NCI-H1930 (cell line): ENCODE measurements around the gene MUCL3.
"Not testable (repeated sequence)": the region's sequence is repeated elsewhere in the genome, so short reads cannot be mapped to it uniquely, and the experiment has no call there.

ENCODE experiments used
- DNase-seq, 2 experiments: peaks; one replicate each; lab custom pipeline; 2025; lab: John Stamatoyannopoulos, UW

MUCL3 gene

GRCh38 chr6:30939473-30939872, 1.3 kb upstream of the MUCL3 start:
- no peak for DNase-seq

GRCh38 chr6:30942338-30943060, 1.7 kb downstream of the MUCL3 start:
- no peak for DNase-seq

GRCh38 chr6:30944051-30944450, 3.3 kb downstream of the MUCL3 start:
- DNase-seq: no peak

DNA sequence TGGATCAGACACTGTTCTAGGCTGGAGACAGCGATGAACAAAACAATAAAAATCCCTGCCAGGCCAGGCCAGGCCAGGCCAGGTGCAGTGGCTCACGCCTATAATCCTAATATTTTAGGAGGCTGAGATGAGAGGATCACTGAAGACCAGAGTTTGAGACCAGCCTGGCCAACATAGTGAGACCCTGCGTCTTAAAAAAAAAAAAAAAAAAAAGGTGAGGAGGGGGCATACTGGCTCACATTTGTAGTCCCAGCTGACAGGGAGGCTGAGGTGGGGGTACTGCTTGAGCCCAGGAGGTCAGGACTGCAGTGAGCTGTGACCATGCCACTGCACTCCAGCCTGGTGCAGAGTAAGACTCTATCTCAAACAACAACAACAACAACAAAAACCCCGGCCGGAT, 4.5 kb downstream of the MUCL3 start:
- no peak for DNase-seq

GRCh38 chr6:30947231-30947630, 6.5 kb downstream of the MUCL3 start:
- no peak for DNase-seq

GRCh38 chr6:30948811-30949210, 8.0 kb downstream of the MUCL3 start:
- no peak for DNase-seq

DNA sequence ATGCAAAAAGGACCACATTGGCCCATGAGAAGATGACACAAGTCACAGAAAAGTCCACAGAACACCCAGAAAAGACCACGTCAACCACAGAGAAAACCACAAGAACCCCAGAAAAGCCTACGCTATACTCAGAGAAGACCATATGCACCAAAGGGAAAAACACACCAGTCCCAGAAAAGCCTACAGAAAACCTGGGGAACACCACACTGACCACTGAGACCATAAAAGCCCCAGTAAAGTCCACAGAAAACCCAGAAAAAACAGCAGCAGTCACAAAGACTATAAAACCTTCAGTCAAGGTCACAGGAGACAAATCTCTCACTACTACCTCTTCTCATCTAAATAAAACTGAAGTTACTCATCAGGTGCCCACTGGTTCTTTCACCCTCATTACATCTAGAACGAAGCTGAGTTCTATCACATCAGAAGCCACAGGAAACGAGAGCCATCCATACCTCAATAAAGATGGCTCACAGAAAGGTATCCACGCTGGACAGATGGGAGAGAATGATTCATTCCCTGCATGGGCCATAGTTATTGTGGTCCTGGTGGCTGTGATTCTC, 11.2 kb downstream of the MUCL3 start:
- DNase-seq: no peak

DNA sequence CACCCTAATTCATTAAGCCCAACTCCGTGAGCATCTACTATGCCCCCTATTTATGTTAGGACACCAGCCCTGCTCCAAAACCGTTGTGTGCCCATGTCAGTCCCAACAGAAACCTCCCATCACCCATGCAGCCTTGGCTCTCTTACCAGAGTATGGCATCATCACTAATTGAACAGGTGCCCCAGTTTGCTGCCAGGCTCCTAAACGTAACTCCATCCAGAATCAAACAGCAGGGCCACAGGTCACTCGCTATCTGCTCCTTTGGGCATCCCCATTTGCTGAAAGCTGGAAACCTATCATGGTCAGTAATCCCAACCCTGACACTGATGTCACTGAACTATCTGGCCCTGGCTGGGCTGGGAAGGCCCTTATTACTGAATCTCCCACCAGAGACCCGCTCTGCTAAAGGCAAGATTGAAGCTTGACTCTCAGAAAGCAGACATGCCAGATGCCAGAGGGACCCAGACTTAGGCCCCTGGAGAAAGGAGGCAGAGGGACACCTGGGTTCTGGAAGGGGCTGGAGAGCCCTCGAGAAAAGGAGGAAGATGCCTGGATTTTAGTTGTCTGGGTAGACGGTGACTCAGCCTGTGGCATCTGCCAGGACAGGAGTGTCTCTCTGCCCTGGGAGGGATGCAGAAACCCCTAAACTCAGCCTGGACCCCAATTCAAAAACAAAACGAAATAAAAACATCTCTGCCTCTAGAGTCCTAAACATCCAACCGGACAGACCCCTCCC, 14.0 kb downstream of the MUCL3 start:
- DNase-seq: no peak

DNA sequence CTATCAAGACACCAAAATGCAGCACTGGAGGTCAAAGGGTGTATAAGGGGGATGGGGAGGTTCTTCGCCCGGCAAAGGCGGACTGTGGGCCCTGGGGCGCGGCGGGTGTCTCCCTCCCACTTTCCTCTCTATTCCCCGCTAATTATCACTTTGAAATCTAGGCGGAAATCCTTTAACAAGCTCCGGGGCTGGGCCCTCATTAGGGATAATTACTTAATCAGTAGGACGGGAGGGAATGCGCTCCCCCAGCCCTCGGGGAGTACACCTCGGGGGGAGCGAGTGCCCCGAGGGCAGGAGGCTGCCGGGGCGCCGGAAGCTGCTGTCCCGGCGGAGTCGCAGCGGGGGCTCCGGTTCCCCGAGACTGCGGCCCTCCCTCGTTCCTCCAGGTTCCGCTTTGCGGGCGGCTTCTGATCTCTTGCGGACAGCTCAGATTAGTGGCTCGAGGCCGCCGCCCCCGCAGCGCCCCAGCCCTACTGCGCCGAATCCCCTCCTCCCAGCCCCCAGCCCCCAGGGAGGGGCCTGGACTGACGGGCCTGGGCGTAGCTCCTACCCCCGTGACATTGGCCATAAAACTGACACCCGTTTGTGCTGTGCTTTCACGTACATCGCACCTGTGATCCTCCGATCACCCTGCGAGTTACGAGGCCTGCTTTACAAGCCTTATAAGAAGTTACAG, 14.7 kb downstream of the MUCL3 start:
- DNase-seq: no peak

DNA sequence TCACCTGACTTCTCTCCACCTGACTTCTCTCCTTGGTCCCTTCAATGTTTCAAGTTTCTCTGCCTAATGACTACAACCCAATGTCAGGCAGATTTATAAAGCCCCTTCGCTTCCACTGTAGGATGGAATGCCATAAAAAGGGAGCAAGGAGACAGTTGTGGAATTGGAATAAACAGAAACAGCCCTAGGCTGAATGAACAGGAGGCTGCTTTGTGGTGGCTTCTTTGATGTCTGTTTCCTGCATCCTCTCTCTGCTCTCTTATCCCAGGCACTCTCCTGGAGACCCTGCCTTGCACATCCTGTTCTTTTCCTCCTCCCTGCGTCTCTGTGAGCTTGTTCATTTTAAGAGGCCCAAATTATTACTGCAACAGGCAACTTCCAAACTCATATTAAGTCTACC, 16.9 kb downstream of the MUCL3 start:
- DNase-seq: no peak

DNA sequence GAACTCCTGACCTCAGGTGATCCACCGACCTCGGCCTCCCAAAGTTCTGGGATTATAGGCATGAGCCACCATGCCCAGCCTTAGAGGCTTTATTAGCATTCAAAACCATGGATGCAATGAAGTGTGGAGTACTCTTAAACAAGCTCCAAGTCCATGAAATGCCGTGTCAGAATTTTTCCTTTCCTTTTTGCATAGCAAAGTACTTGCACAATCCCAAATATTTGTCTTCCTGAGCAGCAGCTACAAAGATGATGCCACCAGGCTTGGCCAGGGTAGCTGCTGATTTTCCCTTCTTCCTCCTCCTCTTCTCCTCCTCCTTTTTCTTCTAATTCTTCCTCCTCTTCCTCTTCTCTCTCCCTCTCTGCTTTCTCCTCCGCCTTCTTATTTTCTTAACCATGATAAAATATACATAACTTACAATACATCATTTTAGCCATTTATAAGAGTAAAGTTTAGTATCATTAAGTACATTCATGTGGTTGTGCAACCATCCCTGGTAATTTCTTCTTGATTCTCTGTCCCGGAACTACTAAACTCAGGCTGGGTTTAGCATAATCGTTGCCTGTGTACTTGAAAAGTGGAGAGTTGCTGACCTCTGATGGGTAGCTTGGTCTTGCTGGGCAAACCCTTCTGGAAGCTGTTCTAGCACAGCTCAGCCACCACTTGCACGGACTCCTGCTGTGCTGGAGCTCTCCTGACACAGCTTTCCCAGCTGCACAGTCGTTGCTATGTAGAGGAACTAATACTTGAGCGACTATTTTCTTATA, 20.3 kb downstream of the MUCL3 start:
- no peak for DNase-seq

DNA sequence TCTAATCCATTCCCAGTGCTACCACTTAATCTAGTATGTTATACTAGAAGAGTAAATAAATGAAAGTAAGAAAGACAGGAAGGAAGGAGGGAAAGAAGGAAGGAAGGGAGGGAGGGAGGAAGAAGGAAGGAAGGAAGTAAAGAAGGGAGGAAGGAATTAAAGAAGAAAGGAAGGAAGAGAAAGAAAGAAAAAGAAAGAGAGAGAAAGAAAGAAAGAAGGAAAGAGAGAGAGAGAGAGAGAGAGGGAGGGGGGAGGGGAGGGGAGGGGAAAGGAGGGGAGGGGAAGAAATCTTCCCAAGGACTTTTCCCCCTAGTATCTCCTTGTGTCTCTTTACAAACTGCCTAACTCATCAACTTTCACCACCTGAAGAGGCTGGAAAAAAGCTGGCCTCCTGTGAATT, 21.9 kb downstream of the MUCL3 start:
- DNase-seq: no peak

DNA sequence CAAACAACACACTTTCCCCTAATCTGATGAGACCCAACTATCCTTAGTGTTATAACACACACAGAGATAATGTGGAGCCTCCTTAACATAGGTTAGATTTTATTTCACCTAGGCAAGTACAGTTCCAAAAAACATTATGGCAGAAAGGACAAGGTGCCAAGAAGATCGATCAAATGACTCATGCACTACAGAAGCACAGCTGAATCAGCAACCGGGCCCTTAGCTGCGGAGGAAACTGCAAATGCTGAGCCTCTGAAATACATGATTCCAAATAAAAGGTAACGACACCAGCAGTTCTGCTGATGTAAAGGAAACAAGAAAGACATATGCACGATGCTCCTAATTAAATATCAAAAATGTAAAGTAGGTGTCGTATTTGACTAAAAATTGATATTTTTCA, 22.9 kb downstream of the MUCL3 start:
- no peak for DNase-seq

DNA sequence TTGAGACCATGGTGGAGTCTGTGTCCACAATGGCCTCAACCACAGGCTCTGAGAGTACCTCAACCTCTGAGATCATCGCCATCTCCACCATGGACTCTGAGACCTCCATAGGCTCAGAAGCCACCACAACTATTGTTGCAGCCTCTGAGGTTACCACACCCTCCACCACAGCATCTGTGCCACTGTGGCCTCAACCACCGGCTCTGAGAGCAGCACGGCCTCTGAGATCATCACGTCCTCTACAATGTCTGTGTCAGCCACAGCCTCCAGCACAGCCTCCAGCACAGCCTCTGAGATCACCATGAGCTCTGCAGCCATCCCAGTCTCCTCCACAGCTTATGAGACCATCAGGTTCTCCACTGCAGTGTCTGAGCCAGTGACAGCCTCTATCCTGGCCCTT, 23.3 kb downstream of the MUCL3 start:
- DNase-seq: no peak

GRCh38 chr6:30965140-30965601, 24.4 kb downstream of the MUCL3 start:
- no peak for DNase-seq

GRCh38 chr6:30966154-30966553, 25.4 kb downstream of the MUCL3 start:
- no peak for DNase-seq

DNA sequence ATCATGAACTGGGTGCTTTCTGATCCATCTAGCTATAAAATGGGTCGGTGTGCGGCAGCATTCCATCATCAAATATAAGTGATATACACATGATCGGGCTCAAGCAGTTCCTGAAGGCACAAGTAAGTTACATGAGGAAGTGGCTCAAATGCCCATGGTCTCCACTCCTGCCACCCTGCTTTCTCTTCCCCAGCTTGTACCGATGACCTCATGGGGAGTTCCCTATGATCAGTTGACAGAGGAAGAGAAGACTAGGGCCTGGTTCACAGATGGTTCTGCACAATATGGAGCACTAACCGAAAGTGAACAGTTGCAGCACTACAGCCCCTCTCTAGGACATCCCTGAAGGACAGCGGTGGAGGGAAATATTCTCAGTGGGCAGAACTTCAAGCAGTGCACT, 28.4 kb downstream of the MUCL3 start:
- DNase-seq: not testable (repeated sequence)

GRCh38 chr6:30970946-30971345, 30.2 kb downstream of the MUCL3 start:
- DNase-seq: no peak

DNA sequence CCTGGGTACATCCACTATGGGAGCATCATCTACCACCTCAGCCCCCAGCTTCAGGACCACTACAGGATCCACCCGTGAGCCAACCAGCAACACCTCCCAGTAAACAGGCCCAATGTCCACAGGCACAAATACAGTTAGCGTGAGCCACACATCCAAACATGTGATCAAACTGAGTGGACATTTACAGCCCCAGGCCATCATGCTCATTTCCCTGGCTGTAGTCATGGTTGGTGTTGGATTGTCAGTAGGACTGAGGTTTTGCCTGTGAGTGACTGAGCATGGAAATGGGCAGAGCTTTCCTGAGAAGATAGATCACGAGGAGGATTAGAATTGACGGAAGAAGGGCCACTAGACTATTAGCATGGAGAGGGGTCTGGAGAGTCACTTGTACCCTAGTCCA, 32.0 kb downstream of the MUCL3 start:
- DNase-seq: no peak

DNA sequence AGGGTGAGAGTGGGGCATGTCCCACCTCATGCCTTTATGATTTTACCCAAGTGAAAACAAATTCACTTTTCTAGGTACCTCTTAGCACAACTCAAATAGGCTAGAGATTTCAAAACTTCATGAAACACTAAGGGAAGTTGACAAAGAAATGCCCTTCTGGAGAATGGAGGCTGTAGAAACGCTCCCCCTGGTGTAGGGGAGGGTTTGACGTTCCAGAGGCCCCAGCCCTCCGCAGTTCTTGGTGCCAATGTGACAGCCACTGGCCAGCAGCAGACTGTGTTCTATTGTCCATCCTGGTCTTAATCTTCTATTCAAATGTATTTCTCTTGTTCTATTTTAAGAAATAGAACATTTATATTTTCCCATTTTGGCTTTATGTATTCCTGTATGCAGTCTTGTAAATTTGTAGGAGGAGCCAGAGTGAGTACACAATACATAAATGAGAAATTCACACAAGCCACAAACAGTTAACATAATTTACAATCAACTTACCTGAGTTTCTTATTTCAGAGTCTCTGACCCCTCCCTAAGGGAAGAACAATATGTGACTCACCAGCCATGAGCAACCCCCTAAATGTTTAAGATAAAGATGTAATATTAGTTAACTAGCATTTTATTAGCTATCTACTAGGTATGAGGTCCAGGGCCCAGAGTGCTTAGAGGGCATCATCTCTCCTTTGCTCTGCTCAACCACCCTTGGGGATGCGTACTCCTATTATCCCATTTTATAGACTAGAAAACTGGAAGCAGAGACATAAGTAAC, 33.9 kb downstream of the MUCL3 start:
- DNase-seq: no peak

- no peak for DNase-seq
Observed at GRCh38 chr6:30979141-30979540, 38.4 kb downstream of the MUCL3 start.
